T-helper 1 cell treated with Interleukin-12 subunit alpha and Interleukin-12 subunit beta and Interleukin-4 antibody, amounts not matched to agents 30 μg/mL and 1 μg/mL, for 36 hours (primary cell): ENCODE measurements around the gene SLC12A9.

Experiments used
- H3K27ac Mint-ChIP-seq: one replicate; pipeline ENCODE4 v1.8.0; 2021; ENCODE audit warnings: mild to moderate bottlenecking, mixed read lengths
- H3K27me3 Mint-ChIP-seq: one replicate; pipeline ENCODE4 v1.8.0; 2021; ENCODE audit warnings: low read depth, mixed read lengths
- H3K36me3 Mint-ChIP-seq: one replicate; pipeline ENCODE4 v1.8.0; 2021; ENCODE audit warnings: low read depth, mixed read lengths
- H3K4me1 Mint-ChIP-seq: one replicate; pipeline ENCODE4 v1.8.0; 2021; ENCODE audit warnings: low read depth, mixed read lengths
- H3K4me3 Mint-ChIP-seq: one replicate; pipeline ENCODE4 v1.8.0; 2021; ENCODE audit warnings: mild to moderate bottlenecking, moderate library complexity, mixed read lengths
- H3K9me3 Mint-ChIP-seq: one replicate; pipeline ENCODE4 v1.8.0; 2021; ENCODE audit warnings: mixed read lengths

The SLC12A9 gene

DNA sequence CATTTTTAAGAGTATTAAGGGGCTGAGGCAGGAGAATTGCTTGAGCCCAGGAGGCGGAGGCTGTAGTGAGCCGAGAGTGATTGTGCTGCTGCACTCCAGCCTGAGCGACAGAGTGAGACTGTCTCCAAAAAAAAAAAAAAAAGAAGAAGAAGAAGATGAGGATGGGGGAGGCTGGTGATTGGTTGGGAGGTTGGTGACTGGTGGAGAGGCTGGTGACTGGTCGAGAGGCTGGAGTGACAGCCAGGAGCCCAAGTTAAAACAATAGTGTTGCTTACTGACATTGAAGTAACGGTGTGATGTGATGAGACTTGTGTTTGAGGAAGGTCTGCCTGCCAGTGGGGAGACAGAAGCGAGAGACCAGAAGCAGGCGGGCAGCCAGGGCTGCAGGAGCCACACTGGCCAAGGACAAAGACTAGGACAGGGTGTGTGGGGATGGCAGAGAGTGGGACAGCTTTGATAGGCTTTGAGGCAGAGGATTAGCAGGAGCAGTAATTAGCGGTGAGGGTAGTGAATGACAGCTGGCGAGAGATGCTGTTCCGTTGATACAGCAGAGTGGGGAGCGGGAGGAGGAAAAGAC is 27.3 kb downstream of the SLC12A9 start:
- H3K4me1 Mint-ChIP-seq: peaks cover 32% of the 10 kb centered on the region
- no peak overlapping the region for H3K4me3 Mint-ChIP-seq
- peaks cover 53% of the 10 kb centered on the region for H3K36me3 Mint-ChIP-seq
- H3K27ac Mint-ChIP-seq: no peak overlapping the region
- H3K27me3 Mint-ChIP-seq: no peaks in the 10 kb centered on the region
- H3K9me3 Mint-ChIP-seq: no peaks in the 10 kb centered on the region

GRCh38 chr7:100880645-100881044 is 28.1 kb downstream of the SLC12A9 start:
- Mint-ChIP-seq H3K4me1 (peaks cover 26% of the 10 kb centered on the region), H3K27ac (no peak overlapping the region), H3K36me3 (peaks cover 52% of the 10 kb centered on the region), H3K9me3 (no peaks in the 10 kb centered on the region), H3K27me3 (no peaks in the 10 kb centered on the region), H3K4me3 (no peak overlapping the region)

DNA sequence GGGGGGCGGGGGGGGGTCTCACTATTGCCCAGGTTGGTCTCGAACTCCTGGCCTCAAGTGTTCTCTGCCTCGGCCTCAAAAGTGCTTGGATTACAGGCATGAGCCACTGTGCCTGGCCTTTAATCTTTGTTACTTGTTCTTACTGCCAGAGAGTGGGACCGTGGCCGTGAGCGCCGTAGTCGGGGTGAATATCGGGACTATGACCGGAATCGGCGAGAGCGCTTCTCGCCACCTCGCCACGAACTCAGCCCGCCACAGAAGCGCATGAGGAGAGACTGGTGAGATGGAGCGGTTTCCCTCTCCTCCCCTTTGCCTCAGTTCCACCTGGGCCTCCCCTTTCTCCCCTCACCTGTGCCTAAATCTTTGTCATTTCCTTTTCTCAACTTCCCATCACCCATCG is 28.6 kb downstream of the SLC12A9 start:
- Mint-ChIP-seq H3K27me3 (no peaks in the 10 kb centered on the region), H3K36me3 (peaks cover 54% of the 10 kb centered on the region), H3K9me3 (no peaks in the 10 kb centered on the region), H3K4me1 (peaks cover 24% of the 10 kb centered on the region), H3K27ac (no peak overlapping the region), H3K4me3 (no peak overlapping the region)

DNA sequence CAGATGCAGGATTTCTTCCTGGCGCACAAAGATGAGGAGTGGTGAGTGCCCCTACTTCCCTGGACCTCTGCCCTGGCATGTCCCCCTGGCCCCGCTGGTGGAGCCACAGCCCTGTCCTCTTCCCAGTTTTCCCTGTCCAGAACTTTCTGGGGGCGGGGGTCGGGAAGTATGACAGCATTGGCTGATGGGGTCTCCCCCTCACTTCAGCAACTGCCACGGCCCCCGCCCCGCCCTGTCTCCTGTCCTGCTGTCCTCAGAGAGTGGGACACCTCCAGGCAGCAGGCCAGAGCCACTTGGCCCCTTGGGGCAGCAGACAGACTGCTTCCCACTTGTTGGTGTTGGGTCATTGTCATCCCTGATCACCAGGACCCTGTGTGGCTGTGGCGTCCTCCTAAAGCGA is 29.7 kb downstream of the SLC12A9 start:
- Mint-ChIP-seq H3K4me1 (peaks cover 27% of the 10 kb centered on the region), H3K27ac (no peak overlapping the region), H3K27me3 (no peaks in the 10 kb centered on the region), H3K4me3 (no peak overlapping the region), H3K36me3 (peaks cover 60% of the 10 kb centered on the region), H3K9me3 (no peaks in the 10 kb centered on the region)

DNA sequence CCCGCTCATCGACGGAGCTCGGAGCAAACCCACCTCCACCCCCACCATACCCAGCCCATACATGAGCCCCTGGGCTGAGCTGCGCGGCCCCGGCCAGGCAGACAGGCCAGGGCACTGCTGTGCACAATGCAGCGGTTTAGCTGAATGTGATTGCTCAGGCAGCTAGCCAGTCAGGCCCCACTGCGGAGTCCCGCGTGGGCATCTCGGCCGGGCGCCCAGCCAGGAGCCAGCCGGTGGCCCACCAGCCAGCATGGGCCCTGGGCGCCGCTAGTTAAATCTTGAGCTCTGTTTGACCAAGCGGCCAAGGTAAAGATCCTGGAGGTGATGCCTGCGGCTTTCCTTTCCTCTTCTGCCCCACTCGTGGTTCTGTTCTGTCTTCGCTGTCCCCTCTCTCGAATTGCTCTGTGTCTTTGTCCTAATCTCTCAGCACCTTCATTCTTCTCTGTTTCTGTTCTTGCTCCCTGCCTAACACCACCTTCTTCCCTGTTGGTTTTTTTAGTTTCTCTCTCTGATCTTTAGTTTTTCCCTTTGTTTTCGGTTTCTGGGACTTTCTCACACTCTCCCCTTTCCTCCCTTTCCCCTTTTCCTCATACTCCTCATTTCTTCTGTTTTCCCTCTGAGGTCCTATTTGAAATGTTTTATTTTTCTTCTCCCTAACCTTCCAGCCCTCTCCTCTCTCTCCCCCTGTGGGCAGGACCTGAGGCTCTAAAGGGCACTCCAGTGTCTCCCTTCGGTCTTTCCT is 30.4 kb downstream of the SLC12A9 start:
- peaks cover 34% of the 10 kb centered on the region for H3K4me1 Mint-ChIP-seq
- peak overlapping the region; percentile 7 for H3K27ac Mint-ChIP-seq
- H3K4me3 Mint-ChIP-seq: no peak overlapping the region
- H3K27me3 Mint-ChIP-seq: no peaks in the 10 kb centered on the region
- peaks cover 64% of the 10 kb centered on the region for H3K36me3 Mint-ChIP-seq
- H3K9me3 Mint-ChIP-seq: no peaks in the 10 kb centered on the region

GRCh38 chr7:100884736-100885439 is 32.4 kb downstream of the SLC12A9 start:
- no peaks in the 10 kb centered on the region for H3K9me3 Mint-ChIP-seq
- peaks cover 29% of the 10 kb centered on the region for H3K4me1 Mint-ChIP-seq
- no peaks in the 10 kb centered on the region for H3K27me3 Mint-ChIP-seq
- peaks cover 63% of the 10 kb centered on the region for H3K36me3 Mint-ChIP-seq
- peak overlapping the region; percentile 38 for H3K27ac Mint-ChIP-seq
- H3K4me3 Mint-ChIP-seq: no peak overlapping the region

GRCh38 chr7:100885440-100886141 is 33.1 kb downstream of the SLC12A9 start:
- H3K27ac Mint-ChIP-seq: no peak overlapping the region
- H3K36me3 Mint-ChIP-seq: peaks cover 60% of the 10 kb centered on the region
- no peaks in the 10 kb centered on the region for H3K9me3 Mint-ChIP-seq
- peaks cover 30% of the 10 kb centered on the region for H3K4me1 Mint-ChIP-seq
- peaks cover 6% of the 10 kb centered on the region for H3K27me3 Mint-ChIP-seq
- H3K4me3 Mint-ChIP-seq: no peak overlapping the region

- H3K36me3 Mint-ChIP-seq: peaks cover 58% of the 10 kb centered on the region
- H3K27me3 Mint-ChIP-seq: peaks cover 11% of the 10 kb centered on the region
- peaks cover 30% of the 10 kb centered on the region for H3K4me1 Mint-ChIP-seq
- H3K27ac Mint-ChIP-seq: peak overlapping the region; percentile 87
- H3K4me3 Mint-ChIP-seq: peak overlapping the region; percentile 54
- no peaks in the 10 kb centered on the region for H3K9me3 Mint-ChIP-seq
Observed at GRCh38 chr7:100886142-100886935, 33.8 kb downstream of the SLC12A9 start.

DNA sequence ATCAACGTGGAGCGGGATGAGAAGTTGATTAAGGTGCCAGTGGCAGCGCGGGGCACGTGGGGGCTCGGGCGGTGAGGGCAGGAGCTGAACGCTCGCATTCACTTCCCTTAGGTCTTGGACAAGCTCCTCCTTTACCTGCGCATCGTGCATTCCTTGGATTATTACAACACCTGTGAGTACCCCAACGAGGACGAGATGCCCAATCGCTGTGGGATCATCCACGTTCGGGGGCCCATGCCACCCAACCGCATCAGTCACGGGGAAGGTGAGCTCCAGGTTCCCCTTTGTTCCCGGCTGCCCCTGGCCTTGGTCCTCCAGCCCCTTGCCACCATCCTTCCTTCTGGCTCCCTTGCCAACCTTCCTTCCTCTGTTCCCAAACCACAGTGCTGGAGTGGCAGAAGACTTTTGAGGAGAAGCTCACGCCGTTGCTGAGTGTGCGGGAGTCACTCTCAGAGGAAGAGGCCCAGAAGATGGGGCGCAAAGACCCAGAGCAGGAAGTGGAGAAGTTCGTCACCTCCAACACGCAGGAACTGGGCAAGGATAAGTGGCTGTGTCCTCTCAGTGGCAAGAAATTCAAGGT is 34.5 kb downstream of the SLC12A9 start:
- Mint-ChIP-seq H3K4me3 (peak overlapping the region; percentile 84), H3K36me3 (peaks cover 52% of the 10 kb centered on the region), H3K27ac (peak overlapping the region; percentile 94), H3K9me3 (no peaks in the 10 kb centered on the region), H3K27me3 (peaks cover 18% of the 10 kb centered on the region), H3K4me1 (peaks cover 33% of the 10 kb centered on the region)

- H3K4me1 Mint-ChIP-seq: peaks cover 33% of the 10 kb centered on the region
- peak overlapping the region; percentile 84 for H3K4me3 Mint-ChIP-seq
- H3K36me3 Mint-ChIP-seq: peaks cover 48% of the 10 kb centered on the region
- H3K27me3 Mint-ChIP-seq: peaks cover 25% of the 10 kb centered on the region
- no peaks in the 10 kb centered on the region for H3K9me3 Mint-ChIP-seq
- H3K27ac Mint-ChIP-seq: peak overlapping the region; percentile 94
Observed at GRCh38 chr7:100887516-100888290, 35.2 kb downstream of the SLC12A9 start.

GRCh38 chr7:100888291-100888987 is 35.9 kb downstream of the SLC12A9 start:
- H3K4me3 Mint-ChIP-seq: peak overlapping the region; percentile 84
- H3K27me3 Mint-ChIP-seq: peaks cover 29% of the 10 kb centered on the region
- peaks cover 32% of the 10 kb centered on the region for H3K4me1 Mint-ChIP-seq
- H3K27ac Mint-ChIP-seq: peak overlapping the region; percentile 94
- H3K36me3 Mint-ChIP-seq: peaks cover 43% of the 10 kb centered on the region
- no peaks in the 10 kb centered on the region for H3K9me3 Mint-ChIP-seq

GRCh38 chr7:100888988-100889750 is 36.7 kb downstream of the SLC12A9 start, which contains the start of gene UFSP1:
Gene UFSP1 (minus strand): TSS chr7:100889715. CDS start chr7:100889271, 444 bp downstream.
- Mint-ChIP-seq H3K36me3 (peaks cover 36% of the 10 kb centered on the region), H3K4me1 (peaks cover 32% of the 10 kb centered on the region)

More at GRCh38 chr7:100888988-100889750, 36.7 kb downstream of the SLC12A9 start, which contains the start of gene UFSP1:
- Mint-ChIP-seq H3K9me3 (no peaks in the 10 kb centered on the region), H3K27ac (peak within 1 kb of the TSS; percentile 94), H3K4me3 (peak within 1 kb of the TSS; percentile 84), H3K27me3 (peaks cover 36% of the 10 kb centered on the region)
